OCI-LY7 (cell line): ENCODE measurements around the gene HOXC10. TPM values are rescaled to one million over a fixed set of nuclear protein-coding genes. Genes with fewer than 3 reads are reported as not detected.

ENCODE experiments used
- BruUV-seq: library from RNA; stranded (reverse); fragments of 400-500 nt; replicated peaks from 2 replicates; lab custom pipeline; 2021; lab: Mats Ljungman, UMichigan
- CTCF ChIA-PET: fragments of 300-600 bp; sonication (Branson Sonifier 250); formaldehyde crosslinking; loops from one replicate; lab custom pipeline; 2022; ENCODE audit warnings: antibody characterized with exemption; ENCODE audit not compliant: unreplicated experiment; lab: Charles Lee
- POLR2A ChIA-PET: fragments of 300-600 bp; sonication (Branson Sonifier 250); formaldehyde crosslinking; loops from one replicate; lab custom pipeline; 2022; ENCODE audit warnings: antibody characterized with exemption; lab: Charles Lee
- DNase-seq: peaks from one replicate; pipeline ENCODE4 v3.0.0-alpha.2; 2015; ENCODE audit warnings: low spot score
- H2AFZ ChIP-seq: fragments of 200-600 bp; sonication (generic), shearing (Covaris generic); 2 replicates; pipeline ENCODE4 v1.6.1; 2014; ENCODE audit warnings: mild to moderate bottlenecking, antibody characterized with exemption, low read length, moderate library complexity
- H3K27ac ChIP-seq: fragments of 200-600 bp; sonication (generic); 2 replicates; pipeline ENCODE4 v1.5.1; 2014; ENCODE audit warnings: mixed run types, low read depth, mild to moderate bottlenecking, moderate library complexity, low read length, inconsistent platforms; ENCODE audit not compliant: poor library complexity, severe bottlenecking
- H3K36me3 ChIP-seq: fragments of 200-600 bp; sonication (generic); 2 replicates; pipeline ENCODE4 v1.6.1; 2014; ENCODE audit warnings: mild to moderate bottlenecking, antibody characterized with exemption, low read length, moderate library complexity, mixed read lengths; ENCODE audit not compliant: insufficient read depth
- H3K4me1 ChIP-seq: fragments of 200-600 bp; sonication (generic); 2 replicates; pipeline ENCODE4 v1.5.1; 2014; ENCODE audit warnings: mild to moderate bottlenecking, low read length; ENCODE audit not compliant: insufficient read depth, poor library complexity, severe bottlenecking
- H3K4me2 ChIP-seq: fragments of 200-600 bp; sonication (generic); 2 replicates; pipeline ENCODE4 v1.6.1; 2014; ENCODE audit warnings: mild to moderate bottlenecking, low read length
- H3K4me3 ChIP-seq: fragments of 200-600 bp; sonication (generic); 2 replicates; pipeline ENCODE4 v1.5.1; 2014; ENCODE audit warnings: mild to moderate bottlenecking, low read depth, low read length; ENCODE audit not compliant: poor library complexity, severe bottlenecking
- H3K79me2 ChIP-seq: fragments of 200-600 bp; sonication (generic); 2 replicates; pipeline ENCODE4 v1.6.1; 2016; ENCODE audit warnings: low read depth, mild to moderate bottlenecking, low read length, moderate library complexity, mixed read lengths; ENCODE audit not compliant: insufficient read depth
- H3K9me2 ChIP-seq: fragments of 200-600 bp; sonication (generic); 2 replicates; pipeline ENCODE4 v1.6.1; 2016; ENCODE audit warnings: mild to moderate bottlenecking, low read length, mixed read lengths; ENCODE audit not compliant: insufficient read depth
- H3K9me3 ChIP-seq: fragments of 200-600 bp; sonication (generic); 2 replicates; pipeline ENCODE4 v1.6.1; 2014; ENCODE audit warnings: mild to moderate bottlenecking, mixed run types, low read length, mixed read lengths
- H4K20me1 ChIP-seq: fragments of 200-600 bp; sonication (generic); 2 replicates; pipeline ENCODE4 v1.6.1; 2014; ENCODE audit warnings: mild to moderate bottlenecking, antibody characterized with exemption, low read length, moderate library complexity, mixed read lengths; ENCODE audit not compliant: insufficient read depth
- EZH2phosphoT487 ChIP-seq: fragments of 200-600 bp; sonication (generic); IDR thresholded peaks from 2 replicates; pipeline ENCODE4 v1.6.1; 2018; ENCODE audit warnings: low read depth, borderline replicate concordance, mild to moderate bottlenecking, mixed run types, antibody characterized with exemption, low read length, moderate library complexity, mixed read lengths
- intact Hi-C: fragments of 100-400 bp; cut with micrococcal nuclease; formaldehyde crosslinking; loops from one replicate; pipeline ENCODE4 v1.10.0; 2022; ENCODE audit not compliant: unreplicated experiment
- total RNA-seq, 2 experiments: library from RNA; depleted of rRNA in 1 of 2; stranded (reverse); fragments of >200 nt in 1 of 2; shearing (Covaris generic) in 1 of 2; gene quantifications; 2 replicates each; pipeline ENCODE4 v1.2.3, GENCODE V29; 2014 to 2022
- TF ChIP-seq, protein P1 (sequence below): fragments of 200-600 bp; sonication (generic); conservative IDR thresholded peaks from 2 replicates; pipeline ENCODE4 v1.5.1; 2014; ENCODE audit warnings: mild to moderate bottlenecking, antibody characterized with exemption, low read length, moderate library complexity, mixed read lengths

The HOXC10 gene
- total RNA-seq, 2 experiments from 2014 or later: 0.25 to 0.28 TPM

DNA sequence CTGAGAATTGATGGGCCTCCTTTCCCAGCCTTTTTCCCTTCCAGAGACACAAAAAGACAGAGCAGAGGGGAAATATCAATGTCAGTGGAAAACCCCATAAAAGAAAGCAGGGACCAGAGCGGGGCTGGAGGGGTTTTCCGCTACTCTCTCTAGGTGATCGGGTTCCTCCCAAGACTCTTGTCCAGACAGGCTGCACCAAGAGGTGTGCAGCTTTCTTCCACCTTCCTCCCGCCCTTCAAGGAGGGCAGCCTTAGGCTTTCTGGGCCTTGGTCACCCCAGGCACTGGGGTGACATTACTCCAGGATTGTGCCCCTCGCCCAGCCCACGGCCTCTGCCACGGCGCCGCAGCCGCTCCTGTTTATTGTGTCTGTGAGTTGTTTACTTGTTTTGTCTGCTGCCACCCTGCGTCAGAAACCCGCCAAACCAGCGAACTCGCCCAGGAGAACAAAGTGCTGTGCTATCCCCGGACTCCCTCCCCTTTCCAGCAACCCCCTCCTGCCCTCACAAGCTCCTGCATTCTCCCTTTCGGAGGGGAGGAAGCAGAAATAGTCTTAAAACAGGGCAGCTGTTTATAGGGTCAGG is 36.6 kb downstream of the HOXC10 start:
- no peaks in the 10 kb centered on the region for H3K9me2 ChIP-seq
- no peaks in the 10 kb centered on the region for H3K36me3 ChIP-seq
- no peak overlapping the region for H3K4me3 ChIP-seq
- CTCF ChIA-PET: no interaction called here
- H3K9me3 ChIP-seq: no peaks in the 10 kb centered on the region
- TF ChIP-seq, protein P1, sequence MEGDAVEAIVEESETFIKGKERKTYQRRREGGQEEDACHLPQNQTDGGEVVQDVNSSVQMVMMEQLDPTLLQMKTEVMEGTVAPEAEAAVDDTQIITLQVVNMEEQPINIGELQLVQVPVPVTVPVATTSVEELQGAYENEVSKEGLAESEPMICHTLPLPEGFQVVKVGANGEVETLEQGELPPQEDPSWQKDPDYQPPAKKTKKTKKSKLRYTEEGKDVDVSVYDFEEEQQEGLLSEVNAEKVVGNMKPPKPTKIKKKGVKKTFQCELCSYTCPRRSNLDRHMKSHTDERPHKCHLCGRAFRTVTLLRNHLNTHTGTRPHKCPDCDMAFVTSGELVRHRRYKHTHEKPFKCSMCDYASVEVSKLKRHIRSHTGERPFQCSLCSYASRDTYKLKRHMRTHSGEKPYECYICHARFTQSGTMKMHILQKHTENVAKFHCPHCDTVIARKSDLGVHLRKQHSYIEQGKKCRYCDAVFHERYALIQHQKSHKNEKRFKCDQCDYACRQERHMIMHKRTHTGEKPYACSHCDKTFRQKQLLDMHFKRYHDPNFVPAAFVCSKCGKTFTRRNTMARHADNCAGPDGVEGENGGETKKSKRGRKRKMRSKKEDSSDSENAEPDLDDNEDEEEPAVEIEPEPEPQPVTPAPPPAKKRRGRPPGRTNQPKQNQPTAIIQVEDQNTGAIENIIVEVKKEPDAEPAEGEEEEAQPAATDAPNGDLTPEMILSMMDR: peak; percentile 58
- TF ChIP-seq EZH2phosphoT487: no peak
- intact Hi-C loops: no loop called here
- peak overlapping the region; percentile 39; the same call in 1 of the 2 replicates for H2AFZ ChIP-seq
- POLR2A ChIA-PET: interaction anchor here (0.5 kb wide), 1 partner anchor 54 kb away, joined by 3 read pairs; no protein-coding TSS in a partner anchor
- H4K20me1 ChIP-seq: no peaks in the 10 kb centered on the region
- no TSS peak for BruUV-seq
- H3K79me2 ChIP-seq: no peaks in the 10 kb centered on the region
- H3K4me2 ChIP-seq: peak overlapping the region; percentile 44; the same call in 1 of the 2 replicates
- no peak overlapping the region for H3K27ac ChIP-seq
- peak; percentile 24 for DNase-seq
- H3K4me1 ChIP-seq: peaks cover 70% of the 10 kb centered on the region

DNA sequence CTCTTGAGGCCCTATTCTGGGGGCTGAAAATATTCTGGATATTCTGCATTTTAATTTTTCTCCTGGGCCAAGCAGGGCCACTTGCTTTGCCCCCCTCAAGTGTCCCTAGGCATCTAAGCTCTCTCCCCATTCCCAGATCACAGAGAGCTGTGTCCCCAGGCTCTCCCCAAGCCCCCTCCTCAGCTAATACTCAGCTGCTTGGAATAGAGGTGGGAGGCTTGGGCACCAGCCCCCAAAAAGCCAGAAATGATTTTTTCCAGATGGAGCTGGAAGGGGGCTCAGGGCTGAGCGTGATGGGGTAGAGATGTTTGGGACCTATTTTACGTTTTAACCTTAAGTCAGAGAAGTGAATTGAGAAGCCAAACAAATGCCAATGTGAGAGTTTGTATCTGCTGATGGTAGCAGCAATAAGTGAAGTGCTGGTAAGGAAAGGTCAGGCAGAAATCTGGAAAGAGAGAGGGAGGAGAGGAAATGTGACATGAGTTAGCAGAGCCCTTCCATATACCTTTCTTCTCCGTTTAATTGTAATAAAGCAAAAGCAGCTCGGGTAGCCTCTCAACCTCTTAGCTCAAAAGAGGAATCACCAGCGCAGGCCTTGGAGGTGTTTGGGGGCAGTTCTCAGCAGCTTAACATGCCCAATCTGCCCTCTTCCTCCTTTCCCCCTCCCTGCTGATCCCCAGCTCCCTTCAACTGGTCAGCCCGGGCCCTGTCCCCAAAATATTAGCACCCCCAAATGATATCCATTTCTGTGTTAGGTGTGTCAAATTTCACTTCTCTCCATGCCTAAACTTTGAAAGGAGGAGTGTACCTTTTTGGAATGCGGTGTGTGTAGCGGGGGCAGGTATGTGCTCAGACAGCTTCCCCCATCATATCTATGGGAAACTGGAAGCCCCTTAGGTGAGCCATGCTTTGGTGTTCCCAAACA is 38.3 kb downstream of the HOXC10 start:
- intact Hi-C loops: no loop called here
- Histone ChIP-seq H2AFZ (peak overlapping the region; percentile 64; the same call in 1 of the 2 replicates), H3K9me2 (no peaks in the 10 kb centered on the region), H3K27ac (no peak overlapping the region), H3K9me3 (no peaks in the 10 kb centered on the region), H3K4me1 (peaks cover 80% of the 10 kb centered on the region), H3K4me3 (no peak overlapping the region), H3K36me3 (no peaks in the 10 kb centered on the region), H3K4me2 (peak overlapping the region; percentile 16; the same call in 1 of the 2 replicates), H3K79me2 (no peaks in the 10 kb centered on the region), H4K20me1 (no peaks in the 10 kb centered on the region)
- ChIA-PET POLR2A (interaction anchor here (0.6 to 2.9 kb wide), 6 partner anchors 9 to 191 kb away, joined by 3 to 10 read pairs (median 4); partner anchors contain the start of genes HOXC4 and HOXC5), CTCF (interaction anchor here (1.0 kb wide), 1 partner anchor 9 kb away, joined by 3 read pairs; no protein-coding TSS in a partner anchor)
- BruUV-seq: no TSS peak
- TF ChIP-seq EZH2phosphoT487: no peak
- TF ChIP-seq, protein P1: no peak
- DNase-seq: no peak
